A673 (cell line): ENCODE data around the gene CCDC197.

Source experiments
- EZH2 ChIP-seq: fragments of 200-600 bp; sonication (generic); IDR thresholded peaks from 2 replicates; pipeline ENCODE4 v1.6.1; 2017; ENCODE audit warnings: borderline replicate concordance, low read depth, mild to moderate bottlenecking, mixed read lengths, antibody characterized with exemption, low read length; ENCODE audit not compliant: poor library complexity, severe bottlenecking
- TF ChIP-seq, protein P1 (sequence below): fragments of 300-800, 200-600 bp; sonication (generic); conservative IDR thresholded peaks from 2 replicates; pipeline ENCODE4 v1.5.1; 2017; ENCODE audit warnings: low read depth, mild to moderate bottlenecking, antibody characterized with exemption, low read length, moderate library complexity, mixed read lengths

DNA sequence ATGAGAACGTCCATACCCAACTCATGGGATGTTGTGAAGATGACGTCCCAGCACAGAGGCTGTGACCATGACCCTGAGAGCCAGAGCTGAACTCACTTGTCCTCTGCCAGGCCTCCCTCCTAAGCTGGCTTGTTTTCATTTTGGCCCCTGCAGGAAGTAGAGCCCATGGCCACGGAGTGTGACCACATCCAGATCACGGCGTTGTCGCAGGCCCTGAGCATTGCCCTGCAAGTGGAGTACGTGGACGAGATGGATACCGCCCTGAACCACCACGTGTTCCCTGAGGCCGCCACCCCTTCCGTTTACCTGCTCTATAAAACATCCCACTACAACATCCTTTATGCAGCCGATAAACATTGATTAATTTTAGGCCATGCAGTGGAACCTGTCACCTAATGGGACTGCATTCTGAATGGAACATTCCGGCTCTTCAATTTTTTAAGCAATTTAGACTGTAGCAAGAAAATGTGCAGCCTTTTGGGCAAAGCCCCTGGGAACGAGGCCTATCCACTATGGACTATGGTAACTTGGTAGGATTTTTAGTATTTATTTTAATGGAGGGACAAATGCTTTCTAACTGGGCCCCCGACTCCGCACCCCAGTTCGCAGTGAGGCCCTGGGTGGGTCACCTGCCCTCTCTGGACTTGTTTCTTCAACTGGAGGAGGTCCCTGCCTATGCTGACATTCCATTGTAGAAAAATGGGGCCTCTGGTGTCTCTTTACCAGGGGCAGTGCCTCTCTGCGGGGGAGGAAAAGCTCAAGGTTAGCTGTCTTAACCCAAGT, 48.7 kb downstream of the CCDC197 start:
- TF ChIP-seq, protein P1, sequence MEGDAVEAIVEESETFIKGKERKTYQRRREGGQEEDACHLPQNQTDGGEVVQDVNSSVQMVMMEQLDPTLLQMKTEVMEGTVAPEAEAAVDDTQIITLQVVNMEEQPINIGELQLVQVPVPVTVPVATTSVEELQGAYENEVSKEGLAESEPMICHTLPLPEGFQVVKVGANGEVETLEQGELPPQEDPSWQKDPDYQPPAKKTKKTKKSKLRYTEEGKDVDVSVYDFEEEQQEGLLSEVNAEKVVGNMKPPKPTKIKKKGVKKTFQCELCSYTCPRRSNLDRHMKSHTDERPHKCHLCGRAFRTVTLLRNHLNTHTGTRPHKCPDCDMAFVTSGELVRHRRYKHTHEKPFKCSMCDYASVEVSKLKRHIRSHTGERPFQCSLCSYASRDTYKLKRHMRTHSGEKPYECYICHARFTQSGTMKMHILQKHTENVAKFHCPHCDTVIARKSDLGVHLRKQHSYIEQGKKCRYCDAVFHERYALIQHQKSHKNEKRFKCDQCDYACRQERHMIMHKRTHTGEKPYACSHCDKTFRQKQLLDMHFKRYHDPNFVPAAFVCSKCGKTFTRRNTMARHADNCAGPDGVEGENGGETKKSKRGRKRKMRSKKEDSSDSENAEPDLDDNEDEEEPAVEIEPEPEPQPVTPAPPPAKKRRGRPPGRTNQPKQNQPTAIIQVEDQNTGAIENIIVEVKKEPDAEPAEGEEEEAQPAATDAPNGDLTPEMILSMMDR, result no peak
- no peak for TF ChIP-seq EZH2
